ENCODE measurements around the gene SLC15A3. TPM values are rescaled to one million over a fixed set of nuclear protein-coding genes. Genes with fewer than 3 reads are reported as not detected.
A peak's percentile ranks its signal among the peaks of the same experiment; 100 is the strongest.

Gene SLC15A3
- total RNA-seq, 2 donors from 2014 or later, result 24.8 to 30.6 TPM

DNA sequence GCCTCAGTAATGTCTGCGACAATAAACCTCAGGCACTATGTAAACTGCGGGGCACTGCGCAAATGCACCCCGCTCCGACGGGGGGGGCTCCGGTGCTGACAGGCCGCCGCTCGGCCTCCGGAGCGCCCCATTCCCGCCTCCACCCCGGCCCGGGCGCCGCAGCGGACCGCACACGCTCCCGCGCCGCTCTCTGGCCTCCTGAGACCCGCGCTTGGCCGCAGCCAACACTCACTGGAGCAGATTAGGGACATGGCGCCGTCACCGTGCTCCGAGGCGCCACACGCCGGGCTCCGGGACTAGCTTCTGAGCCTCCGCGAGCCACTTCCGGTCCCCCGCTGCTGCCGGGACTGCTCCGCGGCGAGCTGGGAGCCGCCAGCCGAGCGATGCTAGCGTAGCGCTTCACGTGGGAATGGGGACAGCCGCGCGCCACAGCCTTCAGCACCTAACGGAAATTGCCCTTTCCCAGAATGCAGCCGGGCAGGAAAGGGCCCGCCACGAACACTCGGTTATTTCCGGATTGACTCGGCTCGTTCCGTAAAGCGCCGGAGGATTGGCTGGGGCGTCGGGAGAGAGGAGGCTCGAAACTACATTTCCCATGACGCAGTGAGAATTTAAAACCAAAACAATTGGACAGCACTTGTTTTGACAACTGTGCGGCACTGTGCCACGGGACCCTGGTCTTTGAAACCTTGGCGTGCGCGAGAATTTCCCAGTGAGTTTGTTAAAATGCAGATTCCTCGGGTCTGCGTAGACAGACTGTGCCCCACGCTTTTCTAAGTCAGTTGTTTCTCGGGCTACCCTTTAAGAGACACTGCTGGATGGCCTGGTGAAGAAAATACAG, 45.6 kb downstream of the SLC15A3 start, which contains the start of gene PRPF19:
PRPF19 (minus strand) TSS at position 454 of the 841 bp plus-strand sequence; CDS start at position 251, 203 bp downstream.
- ATAC-seq (peak; percentile 96 to 97), DNase-seq (peak; percentile 96)
- intact Hi-C loops (cut with DNase I), result loop anchor here in 1 of 2 donors (10.0 kb wide), 1 partner anchor 248 kb away; no protein-coding TSS in a partner anchor

DNA sequence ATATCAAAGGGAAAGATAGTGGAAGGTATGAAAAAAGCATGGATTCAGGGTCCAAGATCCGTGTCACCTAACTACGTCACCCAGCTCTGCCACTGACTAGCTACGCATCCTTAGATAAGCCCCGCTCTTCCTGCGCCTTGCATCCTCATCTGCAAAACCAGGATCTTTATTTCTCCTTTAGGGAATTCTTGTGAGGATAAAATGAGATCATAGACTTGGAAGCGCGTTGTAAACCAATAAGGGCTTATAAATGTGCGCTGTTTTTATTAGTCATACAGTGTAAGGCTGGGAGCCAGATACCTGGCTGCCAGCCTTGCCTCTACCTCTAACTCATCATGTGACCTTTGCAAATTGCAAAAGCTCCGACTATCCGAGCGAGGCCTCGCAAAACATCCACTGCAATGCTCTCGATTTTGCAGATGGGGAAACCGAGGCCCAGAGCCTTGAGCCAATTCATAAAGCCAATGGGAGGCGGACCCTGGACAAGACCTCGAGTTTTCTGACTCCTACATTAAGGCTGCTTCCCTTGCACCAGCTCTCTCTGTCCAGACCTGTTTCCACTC, 46.3 kb downstream of the SLC15A3 start:
- ATAC-seq, result peak; percentile 8 to 46
- intact Hi-C loops (cut with DNase I), result loop anchor here in 1 of 2 donors (10.0 kb wide), 1 partner anchor 249 kb away; no protein-coding TSS in a partner anchor

DNA sequence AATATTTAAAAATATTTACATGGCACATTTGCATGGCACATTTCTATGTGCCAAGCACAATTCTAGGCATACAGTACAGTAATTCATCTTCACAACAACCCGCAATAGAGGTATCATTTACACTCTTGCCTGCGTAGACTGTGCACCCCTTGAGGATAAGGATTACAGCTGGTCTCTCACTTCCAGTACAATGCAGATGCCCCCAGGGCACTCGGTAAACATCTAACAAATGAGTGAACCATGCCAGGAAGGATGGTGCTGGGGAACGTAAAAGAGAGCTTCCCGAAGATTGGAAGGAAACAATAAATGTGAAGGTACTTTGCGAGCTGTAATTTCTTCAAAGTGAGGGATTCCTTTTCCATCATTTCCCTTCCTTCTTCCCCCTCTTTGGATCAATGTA, 46.9 kb downstream of the SLC15A3 start:
- intact Hi-C loops (cut with DNase I), result loop anchor here in 1 of 2 donors (10.0 kb wide), 1 partner anchor 250 kb away; no protein-coding TSS in a partner anchor
- DNase-seq, result no peak

More for the DNA sequence above, 46.3 kb downstream of the SLC15A3 start:
- DNase-seq, result no peak

DNA sequence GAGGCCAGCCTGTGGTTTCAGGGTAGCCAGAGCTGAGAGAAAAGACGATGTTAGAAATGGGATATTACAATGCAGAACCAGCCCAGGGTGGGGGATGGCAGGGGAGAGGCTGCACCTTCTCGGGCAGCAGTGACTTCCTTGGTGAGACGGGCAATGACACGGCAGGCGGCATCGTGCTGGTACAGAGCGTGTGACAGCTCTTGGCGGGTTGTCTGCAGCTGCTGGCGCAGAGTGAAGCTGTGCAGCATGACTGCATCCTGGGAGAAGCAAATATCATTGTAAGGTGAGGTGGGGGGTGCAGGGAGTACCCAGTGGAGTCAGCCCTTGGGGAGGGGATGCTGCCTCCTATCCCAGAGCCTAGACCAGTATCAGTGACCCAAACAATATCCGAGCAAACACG, 49.4 kb downstream of the SLC15A3 start:
- intact Hi-C loops (cut with DNase I), result loop anchor here in 1 of 2 donors (10.0 kb wide), 1 partner anchor 252 kb away; no protein-coding TSS in a partner anchor
- ATAC-seq (no peak), DNase-seq (no peak)

More for the DNA sequence above, 46.9 kb downstream of the SLC15A3 start:
- ATAC-seq, result no peak

DNA sequence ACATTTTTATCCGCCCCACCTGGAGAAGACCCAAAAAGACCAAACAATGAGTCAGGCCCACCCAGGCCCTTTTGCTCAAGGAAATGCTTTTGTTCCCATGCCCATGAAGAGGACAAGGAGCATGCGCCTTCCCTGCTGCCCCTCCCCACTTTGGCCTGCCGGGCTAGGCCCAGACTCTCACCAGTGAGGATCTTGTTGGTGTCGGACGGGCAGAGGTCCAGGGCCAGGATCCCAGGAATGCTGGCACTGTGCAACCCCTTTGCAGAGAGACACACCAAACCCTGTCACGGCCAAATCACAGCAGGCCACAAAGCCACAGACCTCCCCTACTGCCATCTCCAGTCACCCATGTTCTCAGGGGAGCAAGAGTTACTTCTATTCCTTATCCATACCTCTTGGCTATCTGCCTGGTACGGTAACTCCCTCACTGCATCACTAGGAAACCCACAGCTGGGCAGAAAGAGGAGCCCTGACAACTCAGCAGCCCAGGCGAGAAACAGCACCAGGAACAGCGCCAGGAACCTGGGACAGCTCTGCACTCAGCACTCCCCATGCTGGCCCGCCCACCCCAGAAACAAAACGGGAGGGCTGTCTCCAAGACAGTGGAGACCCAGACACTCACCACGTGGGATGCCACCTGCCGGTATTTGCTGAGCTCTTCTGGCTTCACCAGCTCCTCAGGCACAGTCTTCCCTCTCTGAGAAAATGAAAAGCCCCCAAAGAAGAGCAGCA, 51.1 kb downstream of the SLC15A3 start:
- intact Hi-C loops (cut with DNase I), result loop anchor here in 1 of 2 donors (10.0 kb wide), 1 partner anchor 254 kb away; no protein-coding TSS in a partner anchor
- ATAC-seq (no peak), DNase-seq (no peak)

DNA sequence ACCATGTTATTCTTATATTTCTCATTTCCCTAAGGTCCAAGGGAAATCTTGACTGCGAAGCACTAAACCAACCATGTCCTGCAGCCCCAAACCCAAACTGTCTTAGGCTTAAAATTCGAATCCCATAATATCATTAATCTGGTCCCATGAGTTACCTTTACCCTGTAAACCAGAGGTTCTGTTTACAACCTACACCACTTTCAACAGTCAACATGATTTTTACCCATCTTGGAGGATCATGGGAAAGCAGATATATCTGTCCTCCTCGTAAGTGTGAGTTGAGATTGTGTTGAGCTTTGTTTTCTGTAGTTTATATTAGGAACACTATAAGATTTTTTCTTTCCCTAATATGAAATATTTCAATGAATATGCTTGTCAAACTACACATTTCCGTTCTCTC, 52.0 kb downstream of the SLC15A3 start:
- intact Hi-C loops (cut with DNase I), result loop anchor here (2.0 to 10.0 kb wide), 4 partner anchors 68 to 255 kb away; no protein-coding TSS in a partner anchor
- ATAC-seq (no peak), DNase-seq (no peak)

DNA sequence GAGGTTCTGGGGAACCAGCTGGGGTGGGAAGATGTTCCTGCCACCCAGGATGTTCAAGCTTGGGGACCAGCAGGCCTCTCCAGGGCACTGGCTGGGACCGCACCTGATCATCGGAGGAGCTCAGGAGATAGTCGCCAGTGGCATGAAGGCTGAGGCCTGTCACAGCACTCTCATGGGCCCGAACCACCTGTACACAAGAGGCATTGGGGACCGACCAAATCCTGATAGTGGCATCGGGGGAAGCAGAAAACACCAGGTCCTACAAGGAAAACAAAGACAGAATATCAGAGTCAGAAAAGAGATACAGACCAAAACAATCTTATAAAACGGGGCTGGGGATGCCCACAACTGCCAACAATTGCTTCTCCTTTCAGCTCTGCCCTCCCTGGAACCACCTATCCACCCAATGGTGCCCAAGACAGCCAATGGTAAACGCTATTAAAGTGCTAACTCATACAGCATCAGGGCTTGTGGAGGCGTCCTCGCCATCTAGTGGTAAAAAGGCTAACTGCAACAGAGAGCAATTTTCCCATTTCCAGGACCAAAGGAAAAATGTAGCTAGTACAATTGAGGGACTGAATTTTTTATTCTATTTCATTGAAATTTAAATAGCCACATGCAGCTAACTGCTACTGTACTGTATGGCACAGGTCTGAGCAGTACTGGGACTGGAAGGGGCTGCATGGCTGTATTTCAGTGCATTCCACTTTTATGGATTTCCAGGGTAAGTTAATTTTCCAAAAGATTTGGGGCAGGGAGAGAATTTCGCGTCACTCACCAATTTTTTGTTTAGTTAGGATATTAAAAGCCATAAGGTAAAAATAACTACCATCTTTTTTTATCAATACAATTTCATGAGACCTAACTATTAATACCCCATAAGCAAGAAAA, 52.7 kb downstream of the SLC15A3 start:
- intact Hi-C loops (cut with DNase I), result loop anchor here (2.0 to 5.0 kb wide), 3 partner anchors 67 to 122 kb away; no protein-coding TSS in a partner anchor
- peak; percentile 73 for ATAC-seq
- DNase-seq, result no peak

DNA sequence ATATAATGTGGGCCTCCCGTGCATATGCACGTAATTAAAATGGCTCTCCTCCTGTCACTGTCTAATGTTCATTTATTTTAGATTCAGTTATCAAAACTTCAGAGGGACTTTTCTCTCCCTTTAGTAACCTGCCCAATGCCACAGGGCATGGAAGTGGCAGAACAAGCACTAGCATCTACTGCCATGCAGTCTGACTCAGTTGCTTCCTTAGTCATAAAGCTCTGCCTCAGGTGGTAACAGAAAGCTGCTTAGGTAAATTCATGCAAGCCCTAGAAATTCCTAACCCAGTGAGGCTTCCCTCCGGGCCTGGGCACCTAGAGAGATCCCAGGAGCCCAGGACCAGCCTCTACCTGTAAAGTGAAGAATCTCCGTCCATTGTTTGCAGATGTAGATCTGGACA, 54.5 kb downstream of the SLC15A3 start:
- ATAC-seq (no peak), DNase-seq (no peak)
- intact Hi-C loops (cut with DNase I), result loop anchor here (5.0 kb wide), 2 partner anchors 65 to 120 kb away; no protein-coding TSS in a partner anchor

DNA sequence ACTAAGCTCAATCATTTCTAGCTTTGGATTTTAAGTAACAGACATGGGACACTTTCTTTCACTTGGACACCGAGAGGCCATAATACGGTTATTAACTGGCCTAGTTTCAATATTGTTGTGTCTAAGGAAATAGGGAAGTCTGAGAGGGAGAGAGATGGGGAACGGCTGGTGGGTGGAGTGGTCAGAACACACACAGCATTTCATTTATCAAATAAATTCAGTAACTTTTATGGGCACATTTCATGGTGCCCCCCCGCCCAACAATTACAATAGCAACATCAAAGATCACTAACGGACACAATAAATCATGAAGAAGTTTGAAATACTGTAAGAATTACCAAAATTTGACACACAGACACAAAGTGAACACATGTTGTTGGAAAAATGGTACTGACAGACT, 56.3 kb downstream of the SLC15A3 start:
- ATAC-seq, result no peak
- DNase-seq, result no peak
- intact Hi-C loops (cut with DNase I), result loop anchor here (5.0 kb wide), 2 partner anchors 63 to 118 kb away; no protein-coding TSS in a partner anchor

DNA sequence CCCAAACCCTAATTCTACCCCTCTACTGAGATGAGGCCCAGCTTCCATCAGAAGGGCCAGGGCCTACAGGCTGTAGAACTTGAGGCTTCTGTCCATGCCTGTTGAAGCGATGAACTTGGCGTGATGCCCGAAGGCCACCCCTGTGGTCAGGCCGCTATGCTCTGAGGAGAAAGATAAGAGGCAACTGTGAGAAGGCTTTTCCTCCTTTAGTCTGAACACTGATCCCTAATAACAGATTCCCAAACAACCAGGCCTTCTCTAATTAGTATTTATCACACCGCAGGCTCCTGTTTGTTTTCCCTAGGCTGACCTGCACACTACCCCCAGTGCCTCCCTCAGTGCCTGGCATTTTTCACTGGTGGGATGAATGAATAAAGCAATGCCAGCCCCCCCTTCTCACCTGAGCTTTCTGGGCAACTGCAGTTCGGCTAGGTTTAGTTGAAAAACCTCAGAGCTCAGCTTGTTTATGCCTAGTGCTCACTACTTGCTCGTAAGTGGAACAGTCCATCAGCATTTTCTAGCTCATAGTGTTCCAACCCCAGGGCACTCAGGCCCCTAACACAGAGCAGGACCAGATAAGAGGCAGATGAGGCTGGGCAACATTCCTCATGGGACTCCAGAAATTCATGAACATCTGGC, 60.8 kb downstream of the SLC15A3 start:
- peak in 1 of 2 donors; percentile 39 for ATAC-seq
- intact Hi-C loops (cut with DNase I), result no loop called here
- DNase-seq, result peak; percentile 60

DNA sequence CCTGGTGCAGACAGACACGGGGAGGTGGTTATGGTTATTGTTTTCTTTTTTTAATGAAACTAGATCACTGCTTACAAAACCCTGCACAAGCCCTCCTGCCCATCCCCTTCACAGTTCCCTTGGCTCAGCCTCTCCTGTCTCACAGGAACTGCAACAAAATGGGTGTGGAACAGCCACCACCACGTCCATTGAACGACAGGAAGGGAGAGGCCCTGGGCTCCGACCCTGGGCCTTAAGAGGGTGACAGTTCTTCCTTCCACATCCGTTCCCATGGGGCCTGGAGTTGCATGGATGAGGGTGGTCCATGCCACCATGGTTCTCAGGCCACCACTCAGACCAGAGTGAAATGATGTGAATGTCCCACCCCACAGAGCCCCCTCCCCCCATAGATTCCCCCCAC, 61.3 kb downstream of the SLC15A3 start:
- DNase-seq, result no peak
- intact Hi-C loops (cut with DNase I), result no loop called here
- ATAC-seq, result peak in 1 of 2 donors; percentile 60

DNA sequence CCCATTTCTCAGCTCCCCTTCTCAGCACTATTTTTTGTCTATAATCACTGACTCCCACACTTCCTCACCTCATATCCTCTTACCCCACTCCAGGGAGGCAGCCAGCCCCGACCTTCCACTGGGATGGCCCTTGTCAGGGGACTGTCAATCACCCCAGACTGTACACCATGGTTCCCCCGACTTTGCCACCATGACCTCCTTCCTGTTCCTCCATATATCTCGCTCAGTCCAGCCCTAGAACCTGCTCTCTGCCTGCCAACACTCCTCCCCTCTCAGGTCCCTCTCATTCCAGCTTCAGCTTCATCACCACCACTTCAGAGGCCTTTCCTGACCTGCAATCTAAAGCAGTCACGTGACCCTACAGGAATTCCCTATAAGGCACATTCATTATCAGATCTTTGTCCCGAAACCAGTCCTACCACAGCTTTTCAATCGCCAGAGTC, 62.1 kb downstream of the SLC15A3 start:
- no peak for DNase-seq
- intact Hi-C loops (cut with DNase I), result no loop called here
- no peak for ATAC-seq

DNA sequence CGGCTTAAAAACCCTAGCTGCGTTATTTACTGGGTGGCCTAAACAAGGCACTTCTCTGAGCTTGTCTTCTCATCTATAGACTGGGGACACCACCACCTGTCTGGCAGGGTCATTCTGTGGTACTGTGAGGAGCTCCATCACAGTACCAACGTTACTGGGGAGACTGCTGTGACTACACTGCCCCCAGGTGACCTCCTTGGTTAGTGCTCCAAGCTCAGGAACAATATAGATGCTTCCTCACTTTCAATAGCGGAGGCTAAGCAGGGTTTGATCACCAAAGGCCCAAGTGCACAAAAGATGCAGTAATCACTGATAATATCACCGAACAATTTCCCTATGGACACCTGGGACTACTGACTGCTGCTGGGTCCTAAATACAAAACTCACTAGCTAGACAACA, 64.4 kb downstream of the SLC15A3 start:
- intact Hi-C loops (cut with DNase I), result no loop called here
- no peak for DNase-seq
- ATAC-seq, result peak; percentile 77 to 79

Other genes with a start within 250 kb of the SLC15A3 start
- not detected for gene MS4A18, start 227.5 kb downstream of the SLC15A3 start, total RNA-seq
- gene MS4A15, start 195.3 kb downstream of the SLC15A3 start, total RNA-seq, result not detected
- gene MS4A10, start 166.8 kb downstream of the SLC15A3 start, total RNA-seq, result not detected
- gene CCDC86, start 110.1 kb downstream of the SLC15A3 start, total RNA-seq, result 10 to 100 TPM in 1 of 2 donors, 1 to 10 TPM in 1; 8.7 to 19.2 TPM
- under 1 TPM in 1 of 2 donors, not detected in 1; 0.27 TPM for gene PTGDR2, start 96.2 kb downstream of the SLC15A3 start, total RNA-seq
- gene ZP1, start 84.6 kb downstream of the SLC15A3 start, total RNA-seq, result not detected
- 10 to 100 TPM; 40.3 to 42.3 TPM for gene PRPF19, start 45.6 kb downstream of the SLC15A3 start, total RNA-seq
- gene TMEM109, start 38.0 kb downstream of the SLC15A3 start, total RNA-seq, result 100 to 1,000 TPM in 1 of 2 donors, 10 to 100 TPM in 1; 98.1 to 109 TPM
- 1 to 10 TPM; 5.1 to 9.7 TPM for gene TMEM132A, start 27.7 kb downstream of the SLC15A3 start, total RNA-seq
- gene CD6, start 19.5 kb upstream of the SLC15A3 start, total RNA-seq, result 1 to 10 TPM in 1 of 2 donors, under 1 TPM in 1; 0.65 to 1.2 TPM
- gene CD5, start 150.3 kb upstream of the SLC15A3 start, total RNA-seq, result under 1 TPM; 0.37 to 0.94 TPM
- 10 to 100 TPM; 18.6 to 23.1 TPM for gene VPS37C, start 209.2 kb upstream of the SLC15A3 start, total RNA-seq

Data from left cardiac atrium (tissue), 4 donors.